NK-92 (cell line): ENCODE measurements around the gene RIMBP3B.
"Not testable (repeated sequence)": the region's sequence is repeated elsewhere in the genome, so short reads cannot be mapped to it uniquely, and the experiment has no call there.

Experiments
- DNase-seq: peaks from one replicate; lab custom pipeline; 2025; ENCODE audit not compliant: unreplicated experiment; lab: John Stamatoyannopoulos, UW

Gene RIMBP3B

DNA sequence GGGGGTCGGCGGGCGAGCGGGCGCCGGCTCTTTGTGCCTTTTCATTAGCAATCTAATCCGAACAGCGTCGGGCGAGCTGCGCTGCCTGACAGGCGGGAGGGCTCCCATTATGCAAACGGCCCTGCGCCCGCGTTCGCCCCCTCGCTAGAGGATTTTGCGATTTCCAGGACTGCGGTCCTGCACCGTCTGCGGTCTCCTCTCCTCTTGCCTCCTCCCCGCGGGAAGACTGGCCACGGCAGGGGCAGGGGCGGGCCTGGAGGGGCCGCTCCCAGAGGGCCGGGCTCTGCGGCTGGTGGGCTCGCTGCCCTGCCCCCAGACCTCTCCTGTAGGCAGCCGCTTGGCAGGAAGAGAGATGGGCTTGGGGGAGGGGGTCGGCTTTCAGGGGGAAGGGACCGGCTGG, 34.3 kb downstream of the RIMBP3B start:
- DNase-seq = not testable (repeated sequence)

DNA sequence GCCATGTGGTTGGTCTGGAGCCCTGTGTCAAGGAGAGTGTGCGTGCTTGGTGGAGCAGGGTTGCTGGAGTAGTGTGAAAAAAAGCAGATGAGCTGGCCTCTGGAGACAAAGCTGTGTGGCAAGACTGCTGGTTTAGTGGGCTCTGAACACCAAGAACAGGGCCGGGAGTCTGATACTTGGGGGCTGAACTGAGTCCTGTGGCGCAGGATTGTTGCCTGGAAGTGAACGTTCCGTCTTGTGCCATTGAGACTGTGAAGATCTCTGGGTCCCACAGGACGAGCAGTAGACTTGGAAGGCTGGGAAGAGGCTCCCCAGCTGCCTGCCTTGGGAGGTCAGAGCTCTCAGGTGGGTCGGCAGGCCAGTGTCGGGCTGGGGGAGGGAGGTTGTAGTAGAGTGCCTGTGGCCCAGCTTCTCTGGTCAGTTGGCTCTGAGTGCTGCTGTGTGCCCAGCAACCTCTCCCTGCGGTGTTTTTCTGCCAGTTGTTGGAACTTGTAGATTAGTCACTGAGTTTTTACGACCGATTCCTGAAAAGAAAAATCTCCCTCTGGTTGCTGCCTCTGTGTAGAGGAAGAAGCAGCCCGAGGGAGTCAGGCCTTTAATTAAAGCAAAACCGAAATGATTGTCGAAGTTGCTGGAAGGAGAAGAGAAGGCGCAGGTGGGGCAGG, 35.6 kb downstream of the RIMBP3B start:
- not testable (repeated sequence) for DNase-seq

DNA sequence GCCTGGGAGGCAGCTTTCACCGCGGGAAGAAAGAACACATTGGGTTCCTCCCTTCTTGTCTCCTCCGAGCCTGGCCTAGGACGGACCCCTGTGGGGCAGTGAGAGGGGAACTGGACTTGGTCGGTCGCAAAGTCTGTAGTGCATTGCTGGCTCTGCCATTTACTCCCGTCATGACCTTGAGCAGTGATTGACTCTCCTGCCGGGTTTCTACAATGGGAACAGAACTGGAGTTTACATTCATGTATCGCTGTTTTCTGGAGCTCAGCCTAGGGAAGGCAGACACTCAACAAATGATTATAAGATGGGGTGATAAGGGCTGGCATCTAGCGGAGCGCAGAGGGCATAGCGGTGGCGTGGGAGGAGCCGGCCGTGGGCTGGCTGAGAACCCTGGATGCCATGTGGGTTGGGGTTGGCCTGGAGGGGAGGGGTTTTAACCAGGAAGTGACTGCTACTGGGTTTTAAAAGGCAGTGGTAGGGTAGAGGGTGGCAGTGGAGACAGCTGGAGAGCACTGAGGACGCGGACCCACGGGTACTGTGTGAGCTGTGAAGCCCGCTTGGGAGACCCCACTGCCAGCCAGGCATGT, 36.7 kb downstream of the RIMBP3B start:
- not testable (repeated sequence) for DNase-seq

DNA sequence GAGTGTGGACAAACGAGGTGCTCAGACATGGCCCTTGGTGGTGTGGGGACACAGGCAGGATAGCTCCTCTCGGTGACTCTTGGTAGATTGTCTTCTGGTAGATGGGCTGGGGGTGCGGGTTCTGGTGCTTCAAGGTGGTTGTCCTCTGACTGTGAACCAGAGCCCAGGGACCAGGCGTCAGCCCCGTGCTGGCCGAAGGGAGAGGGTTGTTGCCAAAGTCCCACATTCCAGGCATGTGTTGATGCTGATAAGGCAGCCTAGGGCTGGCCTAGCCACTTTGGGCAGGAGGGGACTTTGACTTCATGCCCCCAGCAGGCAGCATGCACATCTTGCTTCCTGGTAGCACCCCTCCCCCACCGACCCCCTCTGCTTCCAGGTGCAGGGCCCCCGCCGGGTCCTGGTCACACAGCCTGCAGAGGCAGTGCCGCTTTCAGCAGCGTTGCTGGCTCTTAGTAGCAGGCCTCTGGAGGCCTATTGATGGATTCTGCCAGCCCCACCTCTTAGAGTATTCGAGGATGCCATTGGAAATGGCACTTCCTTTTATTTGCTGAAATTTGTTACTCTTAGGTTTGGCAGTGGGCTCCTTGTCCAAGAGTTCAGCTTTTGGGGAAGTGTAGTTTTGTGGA, 40.6 kb downstream of the RIMBP3B start:
- DNase-seq = not testable (repeated sequence)

DNA sequence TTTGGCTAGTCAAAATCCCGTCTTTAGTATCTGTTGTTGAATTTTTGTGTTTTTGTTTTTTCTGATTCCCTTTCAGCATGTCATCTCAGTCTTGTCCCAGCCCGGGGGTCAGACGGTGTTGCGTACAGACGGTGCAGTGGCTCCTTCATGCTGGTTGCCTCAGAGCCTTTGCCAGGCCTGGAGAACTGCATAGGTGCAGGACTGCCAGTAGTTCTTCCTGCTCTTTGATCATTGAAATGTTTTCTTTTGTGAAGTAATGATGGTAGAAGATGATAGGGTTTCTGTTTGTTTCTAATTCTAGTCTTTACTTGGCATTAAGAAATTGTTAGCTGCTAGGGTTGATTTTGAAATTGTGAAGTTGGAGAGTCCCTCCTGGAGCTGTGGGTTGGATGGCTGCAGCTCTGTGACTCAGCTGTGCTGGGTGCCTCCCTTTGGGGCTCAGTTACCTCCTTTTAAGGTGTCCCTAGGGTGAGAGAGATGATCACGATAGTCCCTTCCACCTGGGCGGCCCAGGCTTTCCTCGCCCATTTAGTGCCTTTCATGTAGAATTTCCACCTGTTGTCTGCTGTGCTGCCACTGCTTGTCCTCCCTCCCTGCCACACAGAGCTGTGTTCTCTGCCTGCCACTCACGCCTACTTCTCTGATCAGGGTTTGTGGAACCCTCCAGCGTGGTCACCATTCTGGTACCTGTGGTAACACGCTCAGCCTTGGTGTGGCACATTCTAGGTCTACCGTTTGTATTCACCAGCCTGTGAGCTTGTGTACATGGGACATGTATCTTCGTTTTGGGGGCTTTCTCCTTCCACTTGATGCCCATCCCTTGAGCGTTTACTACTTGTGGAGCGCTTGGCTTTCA, 51.1 kb downstream of the RIMBP3B start:
- DNase-seq = not testable (repeated sequence)

DNA sequence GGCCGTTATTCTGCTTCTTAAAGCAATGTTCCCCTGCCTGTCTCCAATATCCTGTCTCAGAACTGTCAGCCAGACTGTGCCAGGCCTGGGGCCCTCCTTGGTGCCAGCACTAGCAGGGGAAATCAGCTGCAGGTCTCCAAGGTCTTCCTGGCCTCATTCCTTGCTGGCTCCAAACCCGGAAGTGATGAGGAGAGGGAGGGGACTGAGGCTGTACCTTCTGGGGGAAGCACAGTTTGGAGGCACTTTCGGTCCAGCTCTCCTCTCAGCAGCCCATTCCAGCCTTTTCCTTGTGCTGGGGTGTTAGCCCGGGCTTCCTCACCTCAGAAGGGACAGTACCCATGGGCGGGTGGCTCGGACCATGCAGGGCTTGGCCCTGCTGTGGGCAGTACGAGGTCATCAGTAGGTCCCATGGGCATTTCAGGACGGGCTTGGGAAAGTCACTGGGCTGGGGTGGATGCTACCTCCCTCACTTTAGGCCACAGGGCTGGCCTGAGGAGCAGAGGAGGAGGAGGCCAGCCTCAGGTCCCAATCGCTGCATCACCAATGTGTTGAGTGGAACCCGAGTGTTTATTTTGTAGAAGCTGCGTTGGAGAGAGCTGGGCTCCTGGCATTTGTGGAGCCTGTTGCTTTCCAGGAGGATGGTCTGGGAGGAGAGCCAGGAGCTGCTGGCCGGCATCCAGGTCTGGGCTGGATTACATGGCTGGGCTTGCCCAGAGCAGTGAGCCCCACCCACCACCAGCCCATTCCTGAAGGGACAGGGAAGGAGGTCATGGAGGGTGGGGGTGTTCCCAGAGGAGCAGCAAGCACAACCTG, 52.7 kb downstream of the RIMBP3B start:
- DNase-seq = not testable (repeated sequence)

DNA sequence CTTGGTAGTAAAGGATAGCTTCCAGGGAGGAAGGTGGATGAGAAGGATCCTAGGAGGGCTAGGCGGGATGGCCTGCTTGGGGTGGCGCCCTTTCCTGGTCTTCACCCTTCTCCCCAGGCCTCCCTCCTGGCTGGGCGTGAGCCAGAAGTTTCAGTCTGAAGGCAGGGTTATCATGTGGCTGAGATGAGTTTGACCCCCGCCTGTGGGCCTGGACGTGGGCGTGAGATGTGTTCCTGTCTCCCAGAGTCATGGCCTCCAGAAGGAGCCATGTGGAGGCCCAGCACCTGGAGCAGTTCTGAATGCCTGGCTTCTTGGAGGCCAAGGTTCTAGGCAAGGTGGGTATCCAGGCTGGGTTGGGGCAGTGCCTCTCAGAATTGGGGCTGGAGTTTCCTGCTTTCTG, 54.5 kb downstream of the RIMBP3B start:
- not testable (repeated sequence) for DNase-seq
